Duodenal mucosa (tissue), 2 donors: ENCODE data around the gene CSNK2A1.
"Not testable (repeated sequence)": the region's sequence is repeated elsewhere in the genome, so short reads cannot be mapped to it uniquely, and the experiment has no call there.

Experiments used
- H3K27ac ChIP-seq: one replicate; pipeline ENCODE4 v1.7.0; 2013; ENCODE audit warnings: low read depth, low read length
- H3K27me3 ChIP-seq, 2 donors: one replicate each; pipeline ENCODE4 v1.7.0; 2013; ENCODE audit warnings: low read length in 2 of 2, control low read depth in 1 of 2; ENCODE audit not compliant: insufficient read depth in 2 of 2, control insufficient read depth in 1 of 2
- H3K36me3 ChIP-seq, 2 donors: one replicate each; pipeline ENCODE4 v1.7.0; 2013; ENCODE audit warnings: low read length in 2 of 2, control low read depth in 1 of 2; ENCODE audit not compliant: insufficient read depth in 2 of 2, control insufficient read depth in 1 of 2
- H3K4me1 ChIP-seq, 2 donors: one replicate each; pipeline ENCODE4 v1.7.0; 2013; ENCODE audit warnings: low read length in 2 of 2, control low read depth in 1 of 2; ENCODE audit not compliant: insufficient read depth in 2 of 2, control insufficient read depth in 1 of 2
- H3K4me3 ChIP-seq, 2 donors: one replicate each; pipeline ENCODE4 v1.7.0; 2013; ENCODE audit warnings: low read length in 2 of 2, low read depth in 1 of 2
- H3K9ac ChIP-seq, 2 donors: one replicate each; pipeline ENCODE4 v1.7.0; 2013; ENCODE audit warnings: low read length in 2 of 2, low read depth in 1 of 2
- H3K9me3 ChIP-seq, 2 donors: one replicate each; pipeline ENCODE4 v1.7.0; 2013; ENCODE audit warnings: low read length in 2 of 2, control low read depth in 1 of 2; ENCODE audit not compliant: control insufficient read depth in 1 of 2

The CSNK2A1 gene

GRCh38 chr20:478010-478948 is 65.3 kb downstream of the CSNK2A1 start:
- Histone ChIP-seq H3K9me3 (peaks cover 0 to 4% of the 10 kb centered on the region in 2 donors), H3K4me1 (peaks cover under 1 to 2% of the 10 kb centered on the region in 2 donors), H3K27me3 (no peaks in the 10 kb centered on the region), H3K9ac (no peak overlapping the region), H3K27ac (no peak overlapping the region), H3K36me3 (peaks cover 12 to 31% of the 10 kb centered on the region in 2 donors), H3K4me3 (no peak overlapping the region)

- peaks cover 6 to 15% of the 10 kb centered on the region in 2 donors for H3K36me3 ChIP-seq
- H3K27ac ChIP-seq, H3K9ac ChIP-seq, H3K4me1 ChIP-seq, H3K4me3 ChIP-seq, H3K27me3 ChIP-seq: not testable (repeated sequence)
- H3K9me3 ChIP-seq = peaks cover 5 to 12% of the 10 kb centered on the region in 2 donors
These were observed 66.9 kb downstream of the CSNK2A1 start for GRCh38 chr20:476561-477249.

GRCh38 chr20:475463-476357 is 67.9 kb downstream of the CSNK2A1 start:
- Histone ChIP-seq H3K4me1 (peaks cover 5 to 6% of the 10 kb centered on the region in 2 donors), H3K36me3 (peaks cover 3 to 9% of the 10 kb centered on the region in 2 donors), H3K9me3 (peaks cover 5 to 22% of the 10 kb centered on the region in 2 donors), H3K27ac (no peak overlapping the region), H3K27me3 (no peaks in the 10 kb centered on the region), H3K9ac (no peak overlapping the region), H3K4me3 (no peak overlapping the region)

- no peaks in the 10 kb centered on the region for H3K27me3 ChIP-seq
- H3K4me1 ChIP-seq = peaks cover 5 to 6% of the 10 kb centered on the region in 2 donors
- no peak overlapping the region for H3K27ac ChIP-seq
- H3K36me3 ChIP-seq = peaks cover 3 to 9% of the 10 kb centered on the region in 2 donors
- no peak overlapping the region for H3K4me3 ChIP-seq
- peaks cover 5 to 31% of the 10 kb centered on the region in 2 donors for H3K9me3 ChIP-seq
- no peak overlapping the region for H3K9ac ChIP-seq
These were observed 69.0 kb downstream of the CSNK2A1 start for GRCh38 chr20:474581-474980.

GRCh38 chr20:472889-473292 is 70.7 kb downstream of the CSNK2A1 start:
- Histone ChIP-seq H3K9ac (no peak overlapping the region), H3K9me3 (peaks cover 8 to 31% of the 10 kb centered on the region in 2 donors), H3K36me3 (peaks cover 3% of the 10 kb centered on the region in 2 donors), H3K4me1 (peaks cover 5 to 6% of the 10 kb centered on the region in 2 donors), H3K4me3 (no peak overlapping the region), H3K27ac (no peak overlapping the region), H3K27me3 (no peaks in the 10 kb centered on the region)

GRCh38 chr20:472137-472846 is 71.3 kb downstream of the CSNK2A1 start:
- peaks cover 11 to 36% of the 10 kb centered on the region in 2 donors for H3K9me3 ChIP-seq
- H3K27me3 ChIP-seq = no peaks in the 10 kb centered on the region

GRCh38 chr20:469746-470490 is 73.7 kb downstream of the CSNK2A1 start:
- no peak overlapping the region for H3K4me3 ChIP-seq
- no peak overlapping the region for H3K9ac ChIP-seq
- no peak overlapping the region for H3K27ac ChIP-seq
- H3K36me3 ChIP-seq = peaks cover 0 to 3% of the 10 kb centered on the region in 2 donors
- H3K9me3 ChIP-seq = peaks cover 11 to 36% of the 10 kb centered on the region in 2 donors
- H3K27me3 ChIP-seq = no peaks in the 10 kb centered on the region
- H3K4me1 ChIP-seq = peaks cover 5 to 6% of the 10 kb centered on the region in 2 donors

More at GRCh38 chr20:472137-472846, 71.3 kb downstream of the CSNK2A1 start:
- Histone ChIP-seq H3K36me3 (peaks cover 3% of the 10 kb centered on the region in 2 donors), H3K27ac (no peak overlapping the region), H3K4me1 (peaks cover 5 to 6% of the 10 kb centered on the region in 2 donors), H3K4me3 (no peak overlapping the region), H3K9ac (no peak overlapping the region)

GRCh38 chr20:467755-468154 is 75.8 kb downstream of the CSNK2A1 start:
- H3K36me3 ChIP-seq = peaks cover 0 to 3% of the 10 kb centered on the region in 2 donors
- H3K9me3 ChIP-seq = peaks cover 11 to 31% of the 10 kb centered on the region in 2 donors
- no peaks in the 10 kb centered on the region for H3K27me3 ChIP-seq
- H3K9ac ChIP-seq = no peak overlapping the region
- H3K4me1 ChIP-seq = peaks cover 3 to 4% of the 10 kb centered on the region in 2 donors
- H3K4me3 ChIP-seq = no peak overlapping the region
- no peak overlapping the region for H3K27ac ChIP-seq
